CD4-positive, alpha-beta T cell treated with Interleukin-10 for 1 hour (primary cell): ENCODE data around the gene OPRD1.
"Not testable (repeated sequence)": the region's sequence is repeated elsewhere in the genome, so short reads cannot be mapped to it uniquely, and the experiment has no call there.

Experiments used
- DNase-seq: peaks from one replicate; pipeline ENCODE4 v3.0.0-alpha.2; 2020

OPRD1 gene

GRCh38 chr1:28803051-28803450 is 8.9 kb upstream of the OPRD1 start:
- no peak for DNase-seq

- no peak for DNase-seq
Observed at GRCh38 chr1:28803662-28804061, 8.3 kb upstream of the OPRD1 start.

GRCh38 chr1:28804071-28804470 is 7.9 kb upstream of the OPRD1 start:
- no peak for DNase-seq

GRCh38 chr1:28807046-28807445 is 4.9 kb upstream of the OPRD1 start:
- no peak for DNase-seq

- DNase-seq = no peak
Observed at GRCh38 chr1:28807986-28808385, 4.0 kb upstream of the OPRD1 start.

GRCh38 chr1:28811369-28811765 is 603 bp upstream of the OPRD1 start:
- no peak for DNase-seq

- no peak for DNase-seq
Observed at GRCh38 chr1:28812669-28813468, 899 bp downstream of the OPRD1 start.

GRCh38 chr1:28813931-28814465 is 2.0 kb downstream of the OPRD1 start:
- DNase-seq = no peak

- no peak for DNase-seq
Observed at GRCh38 chr1:28815533-28816185, 3.7 kb downstream of the OPRD1 start.

- no peak for DNase-seq
Observed at GRCh38 chr1:28817133-28817532, 5.2 kb downstream of the OPRD1 start.

- DNase-seq = no peak
Observed at GRCh38 chr1:28819020-28819419, 7.0 kb downstream of the OPRD1 start.

- no peak for DNase-seq
Observed at GRCh38 chr1:28822799-28823198, 10.8 kb downstream of the OPRD1 start.

- DNase-seq = not testable (repeated sequence)
Observed at GRCh38 chr1:28824061-28824460, 12.1 kb downstream of the OPRD1 start.

- DNase-seq = not testable (repeated sequence)
Observed at GRCh38 chr1:28828227-28828858, 16.4 kb downstream of the OPRD1 start.

GRCh38 chr1:28830814-28831213 is 18.8 kb downstream of the OPRD1 start:
- no peak for DNase-seq

- DNase-seq = no peak
Observed at GRCh38 chr1:28832966-28833365, 21.0 kb downstream of the OPRD1 start.

- DNase-seq = no peak
Observed at GRCh38 chr1:28833381-28833780, 21.4 kb downstream of the OPRD1 start.

GRCh38 chr1:28835237-28835650 is 23.3 kb downstream of the OPRD1 start:
- DNase-seq = no peak

GRCh38 chr1:28836421-28836956 is 24.5 kb downstream of the OPRD1 start:
- no peak for DNase-seq

GRCh38 chr1:28840928-28841544 is 29.1 kb downstream of the OPRD1 start:
- no peak for DNase-seq

GRCh38 chr1:28845786-28846543 is 34.0 kb downstream of the OPRD1 start:
- no peak for DNase-seq

GRCh38 chr1:28847207-28847606 is 35.2 kb downstream of the OPRD1 start:
- DNase-seq = not testable (repeated sequence)
